ENCODE results near the gene RTN4R.
"Not testable (repeated sequence)": the region's sequence is repeated elsewhere in the genome, so short reads cannot be mapped to it uniquely, and the experiment has no call there.

RTN4R gene

DNA sequence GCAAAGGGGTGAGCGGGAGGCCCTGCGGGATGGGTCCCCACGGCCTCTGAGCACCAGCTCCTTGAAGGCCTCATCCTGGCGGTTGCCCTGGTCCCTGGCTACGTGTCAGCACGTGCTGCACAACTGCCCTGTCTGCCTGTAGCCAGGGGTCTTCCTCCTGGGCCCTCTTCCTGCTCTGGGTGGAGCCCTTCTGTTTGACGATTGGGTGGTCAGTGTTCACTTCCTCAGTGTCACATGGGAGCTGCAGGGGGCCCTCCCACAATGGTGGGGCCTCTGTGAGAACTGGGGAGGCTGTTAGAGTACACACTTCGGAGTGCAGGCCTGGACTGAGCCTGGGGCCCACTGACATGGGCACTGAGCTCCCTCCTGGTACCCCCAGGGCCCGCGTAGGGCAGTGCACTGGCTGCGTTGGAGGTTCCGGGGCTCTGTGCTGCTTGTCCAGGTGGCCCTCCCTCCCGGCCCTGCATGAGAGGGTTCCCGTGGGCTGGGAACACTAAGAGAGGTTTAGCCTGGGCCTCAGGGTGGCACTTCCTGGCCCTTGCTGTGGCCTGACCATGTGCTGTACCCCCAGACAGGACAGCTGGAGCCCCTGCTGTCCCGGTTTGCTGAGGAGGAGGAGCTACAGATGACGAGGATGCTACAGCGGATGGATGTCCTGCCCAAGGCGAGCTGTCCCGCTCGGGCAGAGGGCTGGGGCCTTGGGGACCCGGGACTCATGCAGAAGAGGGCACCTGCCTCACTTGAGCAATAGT lies 38.0 kb upstream of the RTN4R start:
- DNase-seq (ENCODE audit: low read depth in 2 of 2) = no peak

DNA sequence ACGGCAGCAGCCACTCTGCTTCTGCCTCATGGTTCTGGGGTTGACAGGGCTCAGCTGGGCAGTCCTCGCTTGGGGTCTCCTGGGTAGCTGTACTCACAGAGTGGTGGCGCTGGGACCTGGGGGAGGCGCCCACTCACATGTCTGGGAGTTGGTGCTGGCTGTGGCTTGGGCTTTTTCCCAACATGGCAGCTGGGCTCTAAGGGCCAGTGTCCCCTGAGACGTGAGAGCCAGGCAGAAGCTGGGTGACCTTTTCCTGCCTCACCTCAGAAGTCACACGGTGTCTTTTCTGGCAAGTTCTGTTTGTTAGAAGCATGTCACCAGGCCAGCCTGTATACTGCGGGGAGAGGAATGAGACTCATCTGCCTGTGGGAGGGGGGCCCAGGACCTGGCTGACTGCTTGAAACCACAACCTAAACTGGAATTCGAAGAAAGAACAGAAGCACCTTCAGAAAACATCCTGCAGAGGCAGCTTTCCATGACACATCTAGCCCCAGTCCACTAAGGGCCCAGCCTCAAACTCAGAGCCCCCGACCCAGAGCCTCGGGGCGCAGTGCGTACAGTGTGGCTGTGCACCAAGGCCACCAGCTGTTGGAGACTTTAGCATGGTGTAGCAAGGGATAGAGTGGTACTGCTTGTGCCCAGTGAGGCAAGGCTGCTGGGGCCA lies 37.2 kb upstream of the RTN4R start:
- DNase-seq (ENCODE audit: low read depth in 2 of 2) = not testable (repeated sequence)

DNA sequence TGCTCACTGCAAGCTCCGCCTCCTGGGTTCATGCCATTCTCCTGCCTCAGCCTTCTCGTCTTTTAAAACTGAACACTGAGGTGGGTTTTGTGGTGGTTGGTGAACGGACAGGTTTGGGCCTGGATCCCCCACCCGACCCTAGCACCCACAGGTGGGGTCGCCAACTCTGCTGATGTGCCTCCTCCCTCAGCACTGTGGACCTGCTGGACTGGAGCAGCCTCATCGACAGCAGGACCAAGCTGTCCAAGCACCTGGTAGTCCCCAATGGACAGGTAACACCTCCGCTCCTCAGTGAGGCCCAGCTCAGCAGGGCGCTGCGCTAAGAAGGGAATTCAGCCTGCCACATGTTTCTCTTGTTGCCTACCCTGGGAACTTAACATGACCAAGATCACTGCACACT lies 36.5 kb upstream of the RTN4R start:
- DNase-seq (ENCODE audit: low read depth in 2 of 2) = no peak

DNA sequence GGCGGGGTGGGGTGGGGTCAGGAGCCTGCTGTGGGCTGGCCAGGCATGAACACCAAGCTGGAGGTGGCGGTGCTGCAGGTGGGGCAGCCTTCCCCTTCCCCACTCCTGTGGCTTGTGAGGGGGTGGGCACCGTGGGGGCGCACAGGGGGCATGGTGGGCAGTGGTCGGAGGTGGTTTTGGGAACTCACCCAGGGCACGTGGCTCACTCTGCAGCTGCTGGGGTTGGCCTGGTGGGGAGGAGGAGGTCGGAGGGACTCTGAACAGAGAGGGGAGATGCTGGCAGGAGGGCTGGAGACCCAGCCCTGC lies 35.1 kb upstream of the RTN4R start:
- DNase-seq (ENCODE audit: low read depth in 2 of 2) = not testable (repeated sequence)

DNA sequence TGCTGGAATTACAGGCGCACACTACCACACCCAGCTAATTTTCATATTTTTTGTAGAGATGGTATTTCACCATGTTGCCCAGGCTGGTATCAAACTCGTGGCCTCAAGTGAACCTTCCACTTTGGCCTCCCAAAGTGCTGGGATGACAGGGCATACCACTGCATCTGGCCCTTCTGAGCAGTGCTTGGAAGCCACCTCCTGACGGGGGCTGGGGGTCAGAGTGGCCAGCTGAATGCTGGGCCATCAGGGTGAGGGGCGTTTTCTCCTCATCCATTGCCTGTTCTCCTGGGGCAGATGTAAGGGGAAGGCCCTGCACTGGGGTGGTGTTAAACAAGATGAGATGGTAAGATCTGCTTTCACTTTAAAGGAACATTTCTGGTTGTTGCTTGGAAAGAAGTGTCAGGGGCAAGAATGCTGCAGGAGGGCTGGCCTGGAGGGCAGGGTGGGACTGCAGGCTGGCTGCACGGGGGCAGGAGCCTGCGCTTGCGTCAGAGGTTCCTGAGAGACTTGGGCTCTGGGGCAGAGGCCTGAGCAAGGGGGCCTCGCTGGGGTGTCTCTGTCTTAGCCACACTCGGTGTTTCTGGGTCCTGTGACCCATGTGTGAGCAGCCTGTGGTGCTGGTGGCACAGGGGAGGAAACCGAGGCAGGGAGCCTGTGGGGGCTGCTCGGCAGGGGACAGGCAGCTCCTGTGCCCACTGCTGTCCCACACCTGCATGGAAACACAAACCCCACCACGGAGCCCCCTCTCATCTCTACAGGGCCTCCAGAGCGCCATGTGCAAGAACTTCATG lies 34.5 kb upstream of the RTN4R start:
- no peak for DNase-seq (ENCODE audit: low read depth in 2 of 2)

DNA sequence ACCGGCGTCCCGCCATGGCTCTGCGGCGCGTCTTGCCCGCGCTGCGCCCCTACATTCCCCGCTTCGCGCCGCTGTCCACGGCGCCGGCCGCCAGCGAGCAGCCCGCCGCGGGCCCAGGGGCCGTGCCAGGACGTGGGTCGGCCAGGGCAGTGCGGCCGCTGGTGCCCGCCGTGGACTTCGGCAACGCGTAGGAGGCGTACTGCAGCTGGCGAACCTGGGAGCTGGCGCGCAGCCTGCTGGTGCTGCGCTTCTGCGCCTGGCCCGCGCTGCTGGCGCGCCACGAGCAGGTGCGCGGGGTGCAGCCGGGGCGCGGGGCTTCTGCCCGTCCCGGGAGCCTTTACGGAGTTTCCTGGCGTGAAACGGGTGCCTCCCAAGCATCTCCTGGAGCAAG lies 31.6 kb upstream of the RTN4R start:
- DNase-seq (ENCODE audit: low read depth in 2 of 2) = no peak

DNA sequence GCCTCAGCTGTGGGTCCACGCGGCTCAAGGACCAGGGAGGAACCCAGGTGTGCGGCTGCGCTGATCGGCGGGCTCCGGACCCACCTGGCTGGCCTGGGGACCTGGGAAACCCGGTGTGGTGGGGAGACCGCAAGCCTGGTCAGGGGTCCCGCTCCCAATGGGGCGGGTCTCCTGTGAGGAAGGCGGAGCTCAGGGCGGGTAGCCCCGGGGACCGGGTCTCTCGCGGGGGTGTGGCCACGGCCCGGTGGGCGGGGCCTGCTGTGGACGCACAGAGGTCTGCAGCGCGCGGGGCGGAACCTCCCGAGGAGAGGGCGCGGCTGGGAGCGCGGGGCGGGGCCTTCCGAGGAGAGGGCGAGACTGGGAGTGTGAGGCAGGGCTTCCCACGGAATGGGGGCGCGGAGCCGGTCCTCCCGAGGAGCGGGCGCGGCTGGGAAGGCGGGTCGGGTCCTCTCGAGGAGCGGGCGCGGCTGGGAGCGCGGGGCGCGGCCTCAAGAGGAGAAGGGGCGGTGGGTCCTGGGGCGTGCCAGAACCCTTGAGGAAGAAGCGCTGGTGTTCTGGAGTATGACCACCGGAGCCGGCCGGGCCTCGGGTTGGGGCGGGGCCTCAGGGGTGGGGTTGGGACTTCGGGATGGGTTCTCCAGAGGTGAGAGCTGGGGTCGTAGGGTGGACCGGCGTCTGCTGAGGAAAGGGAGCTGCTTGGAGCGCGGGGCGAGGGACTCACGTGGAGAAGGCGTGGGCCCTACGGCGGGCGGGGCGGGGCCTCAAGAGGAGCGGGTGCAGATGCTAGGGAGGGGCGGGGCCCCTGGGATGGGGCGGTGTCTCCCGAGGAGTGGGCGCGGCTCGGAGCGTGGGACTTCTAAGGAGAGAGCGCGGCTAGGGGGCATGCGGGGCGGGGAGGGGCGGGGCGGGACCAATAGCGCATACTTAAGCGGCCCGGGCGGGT lies 31.0 kb upstream of the RTN4R start:
- DNase-seq (ENCODE audit: low read depth in 2 of 2) = peak in 1 of 2 experiments; percentile 9

DNA sequence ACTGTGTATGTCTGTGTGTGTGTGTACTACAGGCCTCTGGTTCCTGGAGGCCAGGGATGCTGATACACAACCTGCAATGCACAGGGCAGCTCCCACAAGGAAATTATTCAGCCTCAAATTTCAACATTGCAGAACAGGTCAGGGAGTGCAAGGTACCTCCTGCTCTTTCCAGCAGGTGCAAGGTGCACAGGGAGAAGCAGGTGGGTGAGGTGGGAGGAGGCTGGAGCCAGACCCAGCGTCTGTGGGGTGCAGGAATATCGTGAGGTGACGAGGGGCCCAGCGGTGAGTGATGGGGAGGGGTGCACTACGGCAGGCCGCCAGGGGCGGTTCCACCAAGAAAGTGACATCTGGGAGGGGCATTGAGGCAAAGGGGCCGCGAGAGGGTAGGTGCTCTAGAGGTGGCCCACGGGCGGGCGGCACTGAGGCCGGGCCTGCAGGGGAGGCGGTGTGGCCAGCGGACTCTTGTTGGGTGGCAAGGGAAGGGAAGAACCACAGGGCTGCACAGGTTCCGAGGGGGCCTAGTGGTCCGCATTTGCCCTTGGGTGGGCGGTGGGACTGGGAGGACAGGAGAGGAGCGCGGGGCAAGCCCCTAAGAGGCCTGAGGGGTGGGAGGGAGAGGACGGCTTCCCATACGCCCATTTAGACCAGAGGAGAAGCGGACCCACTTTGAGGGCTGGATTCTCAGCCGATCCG lies 30.1 kb upstream of the RTN4R start:
- no peak for DNase-seq (ENCODE audit: low read depth in 2 of 2)

DNA sequence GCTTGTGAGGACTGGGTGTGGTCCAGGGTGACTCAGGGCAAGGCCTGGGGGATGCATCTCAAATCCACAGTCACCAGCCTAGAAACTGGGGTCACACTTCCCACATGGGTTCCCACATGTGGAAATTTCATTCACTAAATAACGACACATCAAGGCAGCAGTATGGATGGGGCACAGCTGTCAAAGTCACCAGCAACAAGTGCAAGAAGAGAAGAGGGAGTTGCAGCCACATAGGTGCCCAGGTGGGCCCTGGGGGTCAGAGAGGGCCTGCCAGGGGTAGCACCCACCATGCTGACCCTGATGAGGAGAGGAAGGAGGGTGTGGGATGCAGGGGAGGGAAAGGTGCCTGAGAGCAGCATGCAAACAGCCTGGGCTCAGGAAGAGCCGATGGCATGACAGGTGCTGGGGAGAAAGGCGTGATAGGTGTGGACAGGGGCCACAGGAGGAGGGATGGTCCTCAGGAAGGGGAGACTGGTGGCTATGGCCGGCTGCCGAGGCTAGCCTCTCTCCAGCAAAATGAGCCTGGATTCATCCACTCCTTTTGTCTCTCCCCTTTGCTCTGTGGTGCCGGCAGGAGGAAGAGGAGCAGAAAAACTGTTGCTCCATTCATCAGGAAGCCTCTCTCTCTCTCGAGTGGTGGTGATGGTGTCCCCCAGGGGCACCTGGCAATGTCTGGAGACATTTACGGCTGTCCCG lies 29.4 kb upstream of the RTN4R start:
- DNase-seq (ENCODE audit: low read depth in 2 of 2) = no peak

DNA sequence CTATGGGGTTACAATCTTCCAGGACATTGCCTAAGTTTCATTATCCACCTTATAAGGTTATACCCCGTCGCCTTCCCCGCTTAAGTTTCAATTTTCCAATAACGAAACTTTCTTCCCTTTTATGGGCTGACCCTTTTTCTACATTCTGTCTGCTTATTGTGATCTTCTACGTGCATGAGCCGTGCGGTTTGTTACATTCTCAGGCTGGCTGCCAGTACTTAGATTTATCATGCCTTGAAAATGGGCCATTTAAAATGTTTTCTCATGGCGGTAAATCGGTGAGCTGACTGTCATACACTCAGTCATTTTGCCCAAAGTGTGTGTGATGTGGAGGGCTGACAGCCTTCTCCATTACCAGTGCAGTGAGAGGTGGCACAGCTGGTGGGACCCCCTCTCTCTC lies 28.5 kb upstream of the RTN4R start:
- DNase-seq (ENCODE audit: low read depth in 2 of 2) = no peak

DNA sequence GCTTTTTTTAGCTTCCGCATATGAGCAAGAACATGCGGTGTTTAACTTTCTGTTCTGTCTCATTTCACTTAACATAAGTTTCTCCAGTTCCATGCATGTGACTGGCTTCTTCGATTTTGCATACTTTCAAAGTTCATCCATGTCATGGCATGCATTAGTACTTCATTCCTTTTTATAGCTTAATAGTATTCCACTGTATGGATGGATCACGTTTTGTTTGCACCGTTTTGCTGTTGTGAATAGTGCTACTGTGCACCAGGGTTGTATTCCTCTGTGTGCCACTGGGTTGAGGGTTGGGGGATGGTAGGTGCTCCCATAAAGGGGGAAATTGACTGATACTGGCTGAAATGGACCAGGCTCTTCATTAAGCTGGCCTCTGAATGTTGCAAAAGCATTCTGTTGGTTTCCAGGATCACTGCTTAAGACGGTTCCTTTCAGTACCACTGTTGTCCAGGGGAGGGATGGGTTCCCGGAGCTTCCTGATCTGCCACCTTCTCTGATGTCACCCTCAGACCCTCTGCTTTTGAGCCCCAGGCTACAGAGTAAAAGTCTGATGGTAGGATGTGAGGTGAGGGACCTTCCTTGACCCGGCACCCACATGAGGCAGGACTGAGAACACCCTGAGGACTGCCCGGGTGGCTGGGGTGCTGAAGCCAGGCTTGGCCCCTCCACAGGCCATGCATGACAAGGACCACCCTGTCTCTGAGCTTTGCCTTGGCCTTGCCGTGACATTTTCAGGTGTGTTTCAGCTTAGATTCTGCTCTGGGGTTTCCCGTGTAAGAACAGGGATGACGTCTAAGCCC lies 27.3 kb upstream of the RTN4R start:
- no peak for DNase-seq (ENCODE audit: low read depth in 2 of 2)

DNA sequence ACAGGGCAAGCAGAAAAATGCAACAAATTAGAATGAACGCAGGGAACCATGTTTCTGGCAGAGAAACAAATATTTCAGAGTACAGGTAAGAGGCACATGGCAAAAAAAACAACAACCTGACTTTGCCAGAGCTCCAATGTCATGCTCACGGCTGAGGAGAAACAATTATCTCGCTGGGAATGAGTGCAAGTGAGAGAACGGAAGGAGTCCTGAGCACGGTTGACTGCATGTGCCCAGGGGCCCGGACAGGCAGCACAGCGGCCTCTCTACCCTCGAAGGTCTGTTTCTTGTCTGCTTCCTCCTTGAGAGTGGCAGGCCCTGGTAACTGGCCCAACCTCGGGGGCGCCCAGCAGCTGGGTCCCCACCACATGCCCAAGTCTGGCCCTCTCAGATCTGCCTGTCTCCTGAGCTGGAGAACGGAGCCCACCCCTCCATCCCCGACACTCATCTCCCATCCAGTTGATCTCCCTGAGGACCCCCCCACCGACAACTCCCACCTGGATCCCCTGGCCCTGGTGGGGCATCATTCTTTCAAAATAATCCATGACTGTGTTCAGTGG lies 24.6 kb upstream of the RTN4R start:
- no peak for DNase-seq (ENCODE audit: low read depth in 2 of 2)

DNA sequence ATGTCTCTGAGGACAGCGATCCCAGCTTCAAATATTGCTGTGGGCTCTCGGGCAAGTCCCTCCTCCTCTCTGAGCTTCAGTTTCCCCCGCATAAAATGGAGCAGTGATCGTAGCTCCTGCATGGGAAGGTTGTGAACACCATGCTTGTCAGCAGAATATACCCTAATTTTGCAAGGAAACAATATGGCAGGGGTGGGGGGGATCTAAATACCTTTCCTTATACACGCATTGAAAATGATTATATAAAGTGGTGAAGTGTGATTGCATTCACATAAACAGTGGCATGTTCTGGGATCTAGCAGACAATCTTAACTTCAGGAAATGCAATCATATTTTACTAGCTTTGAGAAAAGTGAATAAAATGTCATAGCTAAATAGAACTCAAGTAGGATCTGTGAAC lies 24.0 kb upstream of the RTN4R start:
- DNase-seq (ENCODE audit: low read depth in 2 of 2) = no peak

DNA sequence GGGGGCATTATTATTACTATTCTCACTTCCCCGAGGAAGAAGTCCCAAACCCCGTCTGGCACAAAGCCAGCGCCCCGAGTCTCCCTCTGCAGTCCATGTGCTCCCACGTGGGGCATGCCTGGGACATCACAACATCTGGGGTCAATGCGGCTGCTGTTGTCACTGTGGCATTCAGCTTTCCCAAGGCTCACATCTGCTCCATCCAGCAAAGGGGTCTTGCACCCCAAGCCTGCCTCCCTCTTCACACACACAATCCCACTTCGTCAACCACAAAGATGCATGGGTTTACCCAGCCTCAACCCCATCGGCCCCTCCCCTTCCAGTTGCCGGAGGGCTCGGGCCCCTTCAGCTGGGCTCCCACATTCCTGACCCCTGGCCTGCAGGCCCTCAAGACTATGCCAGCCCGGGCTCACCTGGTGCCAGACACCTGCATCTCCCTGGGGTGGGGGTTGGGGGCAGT lies 23.5 kb upstream of the RTN4R start:
- DNase-seq (ENCODE audit: low read depth in 2 of 2) = no peak

DNA sequence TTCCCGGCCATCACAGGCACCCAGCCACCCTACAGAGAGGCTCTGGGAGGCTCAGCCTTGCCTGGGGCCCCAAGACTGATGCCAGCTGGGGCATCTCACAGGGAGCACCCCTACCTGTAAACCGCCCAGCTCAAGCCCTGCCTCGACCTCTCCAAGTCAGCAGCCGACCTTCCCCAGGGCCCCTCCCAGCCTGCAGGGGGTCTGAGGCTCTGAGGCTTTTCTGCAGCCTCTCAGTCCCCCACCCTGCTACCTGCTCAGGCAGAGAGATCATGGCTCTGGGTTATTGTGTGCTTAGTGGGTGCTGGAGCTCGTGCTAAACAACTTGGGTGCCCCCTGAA lies 23.1 kb upstream of the RTN4R start:
- DNase-seq (ENCODE audit: low read depth in 2 of 2) = no peak

DNA sequence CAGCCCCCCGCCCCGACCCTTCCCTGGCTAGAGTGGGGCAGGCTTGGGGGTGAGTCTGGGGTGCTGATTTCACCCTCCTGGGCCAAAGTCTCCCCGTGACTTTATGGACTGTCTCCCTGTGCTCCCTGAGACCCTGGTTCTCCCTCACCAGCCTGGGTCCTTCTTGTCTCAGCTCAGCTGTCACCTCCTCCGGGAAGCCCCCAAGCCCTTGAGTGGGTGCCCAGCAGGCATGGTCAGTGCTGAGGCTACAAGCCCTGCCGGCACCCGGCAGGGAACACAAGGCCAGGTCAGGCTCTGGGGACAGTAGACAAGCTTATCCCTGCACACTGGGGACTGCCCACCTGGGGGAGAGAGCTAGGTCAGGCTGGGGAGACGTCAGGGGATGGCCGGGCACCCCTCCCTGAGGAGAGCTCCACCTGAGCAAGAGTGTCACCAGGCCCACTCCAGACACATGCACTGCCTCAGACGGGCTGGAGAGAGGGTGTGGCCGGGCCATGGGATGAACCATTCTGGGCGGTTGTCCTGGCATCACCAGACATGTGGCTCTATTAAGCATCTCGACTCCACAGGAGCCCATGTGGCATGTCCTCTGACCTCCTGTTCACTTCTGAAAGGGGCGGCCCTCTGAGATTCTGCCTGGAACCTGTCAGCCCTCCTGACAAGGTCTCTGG lies 22.6 kb upstream of the RTN4R start:
- no peak for DNase-seq (ENCODE audit: low read depth in 2 of 2)

DNA sequence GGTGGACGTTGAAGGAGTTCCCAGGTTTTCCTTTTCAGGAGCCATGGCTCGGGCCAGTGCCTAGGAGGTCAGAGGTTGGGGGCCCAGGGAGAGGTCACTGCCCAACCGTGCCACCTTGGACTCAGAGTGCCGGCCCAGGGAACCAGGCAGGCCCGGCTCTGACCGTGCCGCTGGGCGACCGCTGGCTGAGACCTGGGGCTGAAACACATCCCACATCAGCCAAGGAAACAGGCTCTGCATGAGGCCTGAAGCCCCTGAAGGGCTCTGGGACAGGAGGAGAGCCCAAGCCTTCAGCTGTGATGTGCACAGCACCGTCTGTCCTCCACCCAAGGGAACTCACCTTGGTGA lies 21.9 kb upstream of the RTN4R start:
- no peak for DNase-seq (ENCODE audit: low read depth in 2 of 2)

DNA sequence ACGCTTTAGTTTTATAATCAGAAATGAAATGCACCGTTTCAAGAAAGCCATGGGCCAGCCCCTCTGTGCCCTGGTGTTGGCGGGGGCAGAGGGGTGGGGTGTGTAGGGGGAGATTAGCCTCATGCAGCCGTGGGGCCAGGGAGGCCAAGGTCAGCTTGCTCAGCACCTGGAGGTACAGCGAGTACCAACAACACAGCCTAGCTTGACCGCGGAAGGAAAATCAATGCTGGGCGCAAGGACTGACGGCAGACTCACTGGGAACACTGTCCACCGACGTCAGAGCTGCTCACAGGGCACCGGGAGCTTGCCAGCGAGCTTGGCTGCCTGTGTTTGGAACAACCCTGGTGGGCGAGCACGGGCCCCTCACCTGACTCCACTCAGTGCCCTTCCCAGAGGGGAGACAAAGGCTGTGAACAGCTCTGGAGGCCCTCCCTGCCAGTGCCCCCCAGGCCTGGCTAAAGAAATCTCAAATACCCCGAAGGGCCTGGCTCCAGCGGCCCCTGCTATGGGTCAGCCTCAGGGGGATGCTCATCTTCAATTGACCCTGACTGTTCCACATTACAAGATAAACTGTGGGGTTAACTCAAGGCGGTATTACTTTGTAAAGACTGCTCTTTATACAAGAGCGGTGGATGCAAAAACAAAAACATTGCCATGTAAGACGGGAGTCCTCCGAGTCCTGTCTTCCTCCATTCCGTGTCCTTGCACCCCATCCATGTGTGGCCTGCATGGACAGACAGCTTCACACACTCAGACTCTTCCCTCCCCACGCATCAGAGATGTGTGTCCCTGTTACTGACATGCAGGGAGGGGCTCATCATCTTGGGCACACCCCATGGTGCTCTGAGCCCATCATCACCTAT lies 21.3 kb upstream of the RTN4R start:
- not testable (repeated sequence) for DNase-seq (ENCODE audit: low read depth in 2 of 2)
